Astrocyte (in vitro differentiated cells and primary cell): ENCODE results near the gene ENO2. TPM values are rescaled to one million over a fixed set of nuclear protein-coding genes. Genes with fewer than 3 reads are reported as not detected.

Source experiments
- DNase-seq: peaks from one replicate; pipeline ENCODE4 v3.0.0-alpha.2; 2010; ENCODE audit warnings: low read depth
- FAIRE-seq: peaks from 2 replicates; lab custom pipeline; 2011; peaks lifted over from hg19 to GRCh38; lab: Jason Lieb, UNC
- H2AFZ ChIP-seq: 2 replicates; pipeline ENCODE4 v1.6.0; 2012; ENCODE audit warnings: low read depth, low read length, inconsistent platforms
- H3K27ac ChIP-seq: 2 replicates; pipeline ENCODE4 v1.5.1; 2011; ENCODE audit warnings: low read depth, low read length, inconsistent platforms
- H3K27me3 ChIP-seq: 2 replicates; pipeline ENCODE4 v1.6.0; 2011; ENCODE audit warnings: low read length, inconsistent platforms; ENCODE audit not compliant: insufficient read depth
- H3K36me3 ChIP-seq: 2 replicates; pipeline ENCODE4 v1.5.1; 2011; ENCODE audit warnings: low read length, inconsistent platforms; ENCODE audit not compliant: insufficient read depth
- H3K4me1 ChIP-seq: 2 replicates; pipeline ENCODE4 v1.5.1; 2011; ENCODE audit warnings: low read length, inconsistent platforms; ENCODE audit not compliant: insufficient read depth
- H3K4me2 ChIP-seq: 2 replicates; pipeline ENCODE4 v1.6.0; 2012; ENCODE audit warnings: low read length, inconsistent platforms
- H3K4me3 ChIP-seq: 2 replicates; pipeline ENCODE4 v1.5.1; 2011; ENCODE audit warnings: low read depth, mild to moderate bottlenecking, low read length, inconsistent platforms; ENCODE audit not compliant: insufficient read depth
- H3K79me2 ChIP-seq: 2 replicates; pipeline ENCODE4 v1.6.0; 2012; ENCODE audit warnings: mild to moderate bottlenecking, low read length, inconsistent platforms; ENCODE audit not compliant: insufficient read depth
- H3K9ac ChIP-seq: 2 replicates; pipeline ENCODE4 v1.6.0; 2012; ENCODE audit warnings: mild to moderate bottlenecking, low read length, inconsistent platforms
- H3K9me3 ChIP-seq: 2 replicates; pipeline ENCODE4 v1.5.1; 2012; ENCODE audit warnings: low read depth, mild to moderate bottlenecking, low read length, inconsistent platforms; ENCODE audit not compliant: insufficient read depth
- H4K20me1 ChIP-seq: 2 replicates; pipeline ENCODE4 v1.6.0; 2012; ENCODE audit warnings: low read length, inconsistent platforms; ENCODE audit not compliant: insufficient read depth
- H3K27ac Mint-ChIP-seq: one replicate; pipeline ENCODE4 v1.8.0; 2021; ENCODE audit warnings: mild to moderate bottlenecking, mixed read lengths; ENCODE audit not compliant: unreplicated experiment
- H3K27me3 Mint-ChIP-seq: one replicate; pipeline ENCODE4 v1.8.0; 2021; ENCODE audit warnings: low read depth, mixed read lengths; ENCODE audit not compliant: unreplicated experiment
- H3K36me3 Mint-ChIP-seq: one replicate; pipeline ENCODE4 v1.8.0; 2021; ENCODE audit warnings: low read depth, mixed read lengths; ENCODE audit not compliant: unreplicated experiment
- H3K4me1 Mint-ChIP-seq: one replicate; pipeline ENCODE4 v1.8.0; 2021; ENCODE audit warnings: low read depth, mixed read lengths; ENCODE audit not compliant: unreplicated experiment
- H3K4me3 Mint-ChIP-seq: one replicate; pipeline ENCODE4 v1.8.0; 2021; ENCODE audit warnings: mild to moderate bottlenecking, moderate library complexity, mixed read lengths; ENCODE audit not compliant: unreplicated experiment
- H3K9me3 Mint-ChIP-seq: one replicate; pipeline ENCODE4 v1.8.0; 2021; ENCODE audit warnings: mild to moderate bottlenecking, mixed read lengths; ENCODE audit not compliant: unreplicated experiment
- EZH2 ChIP-seq: IDR thresholded peaks from 2 replicates; pipeline ENCODE4 v1.6.1; 2012; ENCODE audit warnings: mild to moderate bottlenecking, low read length, inconsistent platforms; ENCODE audit not compliant: insufficient read depth
- total RNA-seq: library from RNA; stranded (reverse); gene quantifications from 2 replicates; pipeline ENCODE4 v1.2.1, GENCODE V29; 2021
- TF ChIP-seq, protein P1 (sequence below): IDR thresholded peaks from 2 replicates; pipeline ENCODE4 v1.5.1; 2011; ENCODE audit warnings: low read depth, mild to moderate bottlenecking, inconsistent platforms, low read length, moderate library complexity; ENCODE audit not compliant: insufficient read depth

Gene ENO2
- total RNA-seq, 1 donor from 2014 or later = 46.4 TPM

GRCh38 chr12:6899837-6900519, 14.4 kb upstream of the ENO2 start:
- no peaks in the 10 kb centered on the region for H3K27me3 Mint-ChIP-seq
- Histone ChIP-seq H3K4me2 (peak overlapping the region; percentile 2), H3K27me3 (no peaks in the 10 kb centered on the region), H3K79me2 (no peaks in the 10 kb centered on the region), H3K4me3 (no peak overlapping the region), H3K36me3 (no peaks in the 10 kb centered on the region), H2AFZ (no peak overlapping the region), H3K9me3 (no peaks in the 10 kb centered on the region), H3K9ac (no peak overlapping the region), H4K20me1 (no peaks in the 10 kb centered on the region), H3K27ac (no peak overlapping the region), H3K4me1 (peaks cover under 1% of the 10 kb centered on the region)
- FAIRE-seq (no peak), DNase-seq (peak; percentile 75)
- H3K9me3 Mint-ChIP-seq = no peaks in the 10 kb centered on the region
- no peaks in the 10 kb centered on the region for H3K4me1 Mint-ChIP-seq
- no peak overlapping the region for H3K27ac Mint-ChIP-seq
- no peak overlapping the region for H3K4me3 Mint-ChIP-seq
- TF ChIP-seq, protein P1, sequence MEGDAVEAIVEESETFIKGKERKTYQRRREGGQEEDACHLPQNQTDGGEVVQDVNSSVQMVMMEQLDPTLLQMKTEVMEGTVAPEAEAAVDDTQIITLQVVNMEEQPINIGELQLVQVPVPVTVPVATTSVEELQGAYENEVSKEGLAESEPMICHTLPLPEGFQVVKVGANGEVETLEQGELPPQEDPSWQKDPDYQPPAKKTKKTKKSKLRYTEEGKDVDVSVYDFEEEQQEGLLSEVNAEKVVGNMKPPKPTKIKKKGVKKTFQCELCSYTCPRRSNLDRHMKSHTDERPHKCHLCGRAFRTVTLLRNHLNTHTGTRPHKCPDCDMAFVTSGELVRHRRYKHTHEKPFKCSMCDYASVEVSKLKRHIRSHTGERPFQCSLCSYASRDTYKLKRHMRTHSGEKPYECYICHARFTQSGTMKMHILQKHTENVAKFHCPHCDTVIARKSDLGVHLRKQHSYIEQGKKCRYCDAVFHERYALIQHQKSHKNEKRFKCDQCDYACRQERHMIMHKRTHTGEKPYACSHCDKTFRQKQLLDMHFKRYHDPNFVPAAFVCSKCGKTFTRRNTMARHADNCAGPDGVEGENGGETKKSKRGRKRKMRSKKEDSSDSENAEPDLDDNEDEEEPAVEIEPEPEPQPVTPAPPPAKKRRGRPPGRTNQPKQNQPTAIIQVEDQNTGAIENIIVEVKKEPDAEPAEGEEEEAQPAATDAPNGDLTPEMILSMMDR = no peak
- no peak for TF ChIP-seq EZH2
- H3K36me3 Mint-ChIP-seq = no peaks in the 10 kb centered on the region

DNA sequence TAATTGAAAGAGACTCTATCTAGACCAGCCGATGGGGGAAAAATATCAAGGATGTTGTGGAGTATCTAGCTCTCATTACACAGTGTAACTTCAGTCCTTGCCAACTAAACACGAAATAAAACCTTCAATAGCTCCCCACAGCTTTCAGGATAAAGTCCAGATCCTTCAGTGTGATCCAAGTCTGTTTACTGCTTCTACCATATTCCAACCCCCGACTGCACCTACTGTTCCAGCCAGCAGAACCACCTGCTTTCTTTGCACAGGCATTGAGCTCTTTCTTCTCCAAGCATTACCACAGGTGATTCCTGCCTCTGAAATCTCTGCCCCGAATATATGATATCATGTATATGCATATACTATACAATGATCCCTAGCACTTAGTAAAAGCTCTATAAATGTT, 11.9 kb upstream of the ENO2 start:
- no peak overlapping the region for H2AFZ ChIP-seq
- H3K4me3 Mint-ChIP-seq = no peak overlapping the region
- no peak overlapping the region for H3K27ac ChIP-seq
- no peaks in the 10 kb centered on the region for H3K9me3 Mint-ChIP-seq
- H3K9ac ChIP-seq = no peak overlapping the region
- H3K4me2 ChIP-seq = no peak overlapping the region
- H3K36me3 ChIP-seq = no peaks in the 10 kb centered on the region
- FAIRE-seq (no peak), DNase-seq (no peak)
- H3K36me3 Mint-ChIP-seq = no peaks in the 10 kb centered on the region
- H4K20me1 ChIP-seq = no peaks in the 10 kb centered on the region
- H3K4me1 ChIP-seq = peaks cover 6% of the 10 kb centered on the region
- H3K4me1 Mint-ChIP-seq = no peaks in the 10 kb centered on the region
- TF ChIP-seq, protein P1 = no peak
- no peak for TF ChIP-seq EZH2
- H3K27ac Mint-ChIP-seq = no peak overlapping the region
- no peaks in the 10 kb centered on the region for H3K79me2 ChIP-seq
- no peak overlapping the region for H3K4me3 ChIP-seq
- no peaks in the 10 kb centered on the region for H3K9me3 ChIP-seq
- no peaks in the 10 kb centered on the region for H3K27me3 ChIP-seq
- H3K27me3 Mint-ChIP-seq = no peaks in the 10 kb centered on the region

GRCh38 chr12:6903722-6904121, 10.7 kb upstream of the ENO2 start:
- Histone ChIP-seq H2AFZ (no peak overlapping the region), H3K4me1 (peaks cover 6% of the 10 kb centered on the region), H3K79me2 (no peaks in the 10 kb centered on the region), H3K9ac (no peak overlapping the region), H3K9me3 (no peaks in the 10 kb centered on the region), H3K27me3 (no peaks in the 10 kb centered on the region), H4K20me1 (no peaks in the 10 kb centered on the region), H3K4me3 (no peak overlapping the region), H3K4me2 (no peak overlapping the region), H3K36me3 (no peaks in the 10 kb centered on the region), H3K27ac (no peak overlapping the region)
- Mint-ChIP-seq H3K27ac (no peak overlapping the region), H3K9me3 (no peaks in the 10 kb centered on the region), H3K4me1 (no peaks in the 10 kb centered on the region), H3K27me3 (no peaks in the 10 kb centered on the region), H3K4me3 (no peak overlapping the region), H3K36me3 (no peaks in the 10 kb centered on the region)
- DNase-seq = no peak
- FAIRE-seq = no peak
- TF ChIP-seq EZH2 = no peak
- TF ChIP-seq, protein P1 = no peak
